ENCODE measurements around the gene KCNQ1. TPM values are rescaled to one million over a fixed set of nuclear protein-coding genes. Genes with fewer than 3 reads are reported as not detected.

Gene KCNQ1
- total and polyA plus RNA-seq, 2 experiments from 2014 or later = 0.45 to 0.87 TPM

DNA sequence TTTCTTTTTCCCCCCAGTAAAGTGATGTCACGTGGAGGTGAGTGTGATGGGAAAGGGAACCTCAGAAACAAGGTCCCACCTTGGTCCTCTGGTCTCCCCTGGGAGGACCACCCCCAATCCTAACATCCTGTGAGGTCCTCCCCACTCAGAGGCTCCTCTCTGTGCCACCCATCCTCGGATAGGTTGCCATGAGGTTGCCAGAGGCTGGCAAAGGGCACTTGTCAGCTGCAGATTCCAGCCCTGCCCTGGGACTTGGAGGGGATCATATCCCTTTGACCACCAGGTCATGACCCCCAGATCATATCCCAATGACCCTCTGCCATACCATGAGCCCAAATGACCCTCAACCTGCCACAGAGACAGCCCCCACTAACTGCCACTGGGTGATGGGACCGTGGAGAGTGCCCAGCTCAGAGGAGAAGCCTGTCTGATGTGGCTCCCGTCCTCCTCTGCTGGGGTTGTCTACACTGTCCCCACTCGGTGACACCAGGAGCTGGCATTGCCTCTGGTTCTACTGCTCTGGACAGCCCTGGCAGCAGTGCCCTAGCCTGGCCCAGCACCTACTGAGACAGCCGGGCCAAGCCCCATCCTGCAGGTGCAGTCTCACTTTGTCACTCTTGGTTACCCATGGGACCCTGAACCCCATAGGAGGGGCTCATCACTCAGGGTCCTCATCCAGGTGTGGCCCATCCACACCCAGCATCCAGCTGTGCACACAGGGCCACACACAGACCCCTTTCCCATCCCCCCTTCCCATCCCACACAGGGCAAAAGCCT lies 345.2 kb downstream of the KCNQ1 start (continued):
- TF ChIP-seq, protein P1, sequence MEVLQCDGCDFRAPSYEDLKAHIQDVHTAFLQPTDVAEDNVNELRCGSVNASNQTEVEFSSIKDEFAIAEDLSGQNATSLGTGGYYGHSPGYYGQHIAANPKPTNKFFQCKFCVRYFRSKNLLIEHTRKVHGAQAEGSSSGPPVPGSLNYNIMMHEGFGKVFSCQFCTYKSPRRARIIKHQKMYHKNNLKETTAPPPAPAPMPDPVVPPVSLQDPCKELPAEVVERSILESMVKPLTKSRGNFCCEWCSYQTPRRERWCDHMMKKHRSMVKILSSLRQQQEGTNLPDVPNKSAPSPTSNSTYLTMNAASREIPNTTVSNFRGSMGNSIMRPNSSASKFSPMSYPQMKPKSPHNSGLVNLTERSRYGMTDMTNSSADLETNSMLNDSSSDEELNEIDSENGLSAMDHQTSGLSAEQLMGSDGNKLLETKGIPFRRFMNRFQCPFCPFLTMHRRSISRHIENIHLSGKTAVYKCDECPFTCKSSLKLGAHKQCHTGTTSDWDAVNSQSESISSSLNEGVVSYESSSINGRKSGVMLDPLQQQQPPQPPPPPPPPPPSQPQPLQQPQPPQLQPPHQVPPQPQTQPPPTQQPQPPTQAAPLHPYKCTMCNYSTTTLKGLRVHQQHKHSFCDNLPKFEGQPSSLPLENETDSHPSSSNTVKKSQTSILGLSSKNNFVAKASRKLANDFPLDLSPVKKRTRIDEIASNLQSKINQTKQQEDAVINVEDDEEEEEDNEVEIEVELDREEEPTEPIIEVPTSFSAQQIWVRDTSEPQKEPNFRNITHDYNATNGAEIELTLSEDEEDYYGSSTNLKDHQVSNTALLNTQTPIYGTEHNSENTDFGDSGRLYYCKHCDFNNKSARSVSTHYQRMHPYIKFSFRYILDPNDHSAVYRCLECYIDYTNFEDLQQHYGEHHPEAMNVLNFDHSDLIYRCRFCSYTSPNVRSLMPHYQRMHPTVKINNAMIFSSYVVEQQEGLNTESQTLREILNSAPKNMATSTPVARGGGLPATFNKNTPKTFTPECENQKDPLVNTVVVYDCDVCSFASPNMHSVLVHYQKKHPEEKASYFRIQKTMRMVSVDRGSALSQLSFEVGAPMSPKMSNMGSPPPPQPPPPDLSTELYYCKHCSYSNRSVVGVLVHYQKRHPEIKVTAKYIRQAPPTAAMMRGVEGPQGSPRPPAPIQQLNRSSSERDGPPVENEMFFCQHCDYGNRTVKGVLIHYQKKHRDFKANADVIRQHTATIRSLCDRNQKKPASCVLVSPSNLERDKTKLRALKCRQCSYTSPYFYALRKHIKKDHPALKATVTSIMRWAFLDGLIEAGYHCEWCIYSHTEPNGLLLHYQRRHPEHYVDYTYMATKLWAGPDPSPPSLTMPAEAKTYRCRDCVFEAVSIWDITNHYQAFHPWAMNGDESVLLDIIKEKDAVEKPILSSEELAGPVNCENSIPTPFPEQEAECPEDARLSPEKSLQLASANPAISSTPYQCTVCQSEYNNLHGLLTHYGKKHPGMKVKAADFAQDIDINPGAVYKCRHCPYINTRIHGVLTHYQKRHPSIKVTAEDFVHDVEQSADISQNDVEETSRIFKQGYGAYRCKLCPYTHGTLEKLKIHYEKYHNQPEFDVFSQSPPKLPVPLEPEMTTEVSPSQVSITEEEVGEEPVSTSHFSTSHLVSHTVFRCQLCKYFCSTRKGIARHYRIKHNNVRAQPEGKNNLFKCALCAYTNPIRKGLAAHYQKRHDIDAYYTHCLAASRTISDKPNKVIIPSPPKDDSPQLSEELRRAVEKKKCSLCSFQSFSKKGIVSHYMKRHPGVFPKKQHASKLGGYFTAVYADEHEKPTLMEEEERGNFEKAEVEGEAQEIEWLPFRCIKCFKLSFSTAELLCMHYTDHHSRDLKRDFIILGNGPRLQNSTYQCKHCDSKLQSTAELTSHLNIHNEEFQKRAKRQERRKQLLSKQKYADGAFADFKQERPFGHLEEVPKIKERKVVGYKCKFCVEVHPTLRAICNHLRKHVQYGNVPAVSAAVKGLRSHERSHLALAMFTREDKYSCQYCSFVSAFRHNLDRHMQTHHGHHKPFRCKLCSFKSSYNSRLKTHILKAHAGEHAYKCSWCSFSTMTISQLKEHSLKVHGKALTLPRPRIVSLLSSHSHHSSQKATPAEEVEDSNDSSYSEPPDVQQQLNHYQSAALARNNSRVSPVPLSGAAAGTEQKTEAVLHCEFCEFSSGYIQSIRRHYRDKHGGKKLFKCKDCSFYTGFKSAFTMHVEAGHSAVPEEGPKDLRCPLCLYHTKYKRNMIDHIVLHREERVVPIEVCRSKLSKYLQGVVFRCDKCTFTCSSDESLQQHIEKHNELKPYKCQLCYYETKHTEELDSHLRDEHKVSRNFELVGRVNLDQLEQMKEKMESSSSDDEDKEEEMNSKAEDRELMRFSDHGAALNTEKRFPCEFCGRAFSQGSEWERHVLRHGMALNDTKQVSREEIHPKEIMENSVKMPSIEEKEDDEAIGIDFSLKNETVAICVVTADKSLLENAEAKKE (CRISPR knock-in tag; IDR thresholded peaks at IDR 0.05) = no peak
- TF ChIP-seq ZNF114 (CRISPR knock-in tag; IDR thresholded peaks at IDR 0.05) = no peak
- no peak for TF ChIP-seq EZH2 (IDR thresholded peaks at IDR 0.05; ENCODE audit: low read depth, unreplicated experiment)
- TF ChIP-seq, protein P2, sequence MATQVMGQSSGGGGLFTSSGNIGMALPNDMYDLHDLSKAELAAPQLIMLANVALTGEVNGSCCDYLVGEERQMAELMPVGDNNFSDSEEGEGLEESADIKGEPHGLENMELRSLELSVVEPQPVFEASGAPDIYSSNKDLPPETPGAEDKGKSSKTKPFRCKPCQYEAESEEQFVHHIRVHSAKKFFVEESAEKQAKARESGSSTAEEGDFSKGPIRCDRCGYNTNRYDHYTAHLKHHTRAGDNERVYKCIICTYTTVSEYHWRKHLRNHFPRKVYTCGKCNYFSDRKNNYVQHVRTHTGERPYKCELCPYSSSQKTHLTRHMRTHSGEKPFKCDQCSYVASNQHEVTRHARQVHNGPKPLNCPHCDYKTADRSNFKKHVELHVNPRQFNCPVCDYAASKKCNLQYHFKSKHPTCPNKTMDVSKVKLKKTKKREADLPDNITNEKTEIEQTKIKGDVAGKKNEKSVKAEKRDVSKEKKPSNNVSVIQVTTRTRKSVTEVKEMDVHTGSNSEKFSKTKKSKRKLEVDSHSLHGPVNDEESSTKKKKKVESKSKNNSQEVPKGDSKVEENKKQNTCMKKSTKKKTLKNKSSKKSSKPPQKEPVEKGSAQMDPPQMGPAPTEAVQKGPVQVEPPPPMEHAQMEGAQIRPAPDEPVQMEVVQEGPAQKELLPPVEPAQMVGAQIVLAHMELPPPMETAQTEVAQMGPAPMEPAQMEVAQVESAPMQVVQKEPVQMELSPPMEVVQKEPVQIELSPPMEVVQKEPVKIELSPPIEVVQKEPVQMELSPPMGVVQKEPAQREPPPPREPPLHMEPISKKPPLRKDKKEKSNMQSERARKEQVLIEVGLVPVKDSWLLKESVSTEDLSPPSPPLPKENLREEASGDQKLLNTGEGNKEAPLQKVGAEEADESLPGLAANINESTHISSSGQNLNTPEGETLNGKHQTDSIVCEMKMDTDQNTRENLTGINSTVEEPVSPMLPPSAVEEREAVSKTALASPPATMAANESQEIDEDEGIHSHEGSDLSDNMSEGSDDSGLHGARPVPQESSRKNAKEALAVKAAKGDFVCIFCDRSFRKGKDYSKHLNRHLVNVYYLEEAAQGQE (IDR thresholded peaks at IDR 0.05; ENCODE audit: unreplicated experiment) = no peak

DNA sequence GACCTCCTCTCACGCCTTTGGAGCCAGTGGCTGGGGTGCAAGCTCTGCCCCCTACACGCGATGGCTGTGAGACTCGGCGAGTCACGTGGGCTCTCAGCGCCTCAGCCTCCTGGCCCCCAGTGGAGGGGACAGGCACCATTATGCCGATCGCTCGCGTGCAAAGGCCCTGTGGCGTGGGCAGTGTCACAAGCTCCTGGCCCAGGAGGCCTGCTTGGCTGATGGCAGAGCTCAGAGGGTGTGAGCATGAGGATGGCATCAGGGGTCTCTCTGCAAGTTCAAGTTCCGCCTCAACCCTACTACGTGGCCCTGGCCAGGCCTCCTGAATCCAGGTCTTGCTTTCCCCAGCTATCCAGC lies 345.7 kb downstream of the KCNQ1 start:
- H2AFZ ChIP-seq = no peak overlapping the region
- ATAC-seq (no peak), DNase-seq (ENCODE audit: low spot score) (no peak)
- no peaks in the 10 kb centered on the region for H3K79me2 ChIP-seq (replicated peaks; ENCODE audit: insufficient read depth)
- H4K20me1 ChIP-seq (replicated peaks; ENCODE audit: insufficient read depth) = no peaks in the 10 kb centered on the region
- peaks cover 44% of the 10 kb centered on the region for H3K27me3 ChIP-seq (ENCODE audit: insufficient read depth)
- H3K4me1 ChIP-seq (ENCODE audit: insufficient read depth) = peaks cover 8% of the 10 kb centered on the region
- peaks cover 18% of the 10 kb centered on the region for H3K4me1 Mint-ChIP-seq
- no peak overlapping the region for H3K27ac Mint-ChIP-seq
- peaks cover 17% of the 10 kb centered on the region for H3K9me3 Mint-ChIP-seq
- no peaks in the 10 kb centered on the region for H3K9me2 ChIP-seq (ENCODE audit: insufficient read depth)
- H3K4me3 ChIP-seq = no peak overlapping the region
- no peak for TF ChIP-seq NANOG (IDR thresholded peaks at IDR 0.05; ENCODE audit: borderline replicate concordance)
- TF ChIP-seq, protein P2 (IDR thresholded peaks at IDR 0.05; ENCODE audit: unreplicated experiment) = no peak
- H3K36me3 ChIP-seq (ENCODE audit: insufficient read depth) = no peaks in the 10 kb centered on the region; the same call in 1 of the 2 replicates
- H3F3A ChIP-seq (replicated peaks; ENCODE audit: low read depth) = no peaks in the 10 kb centered on the region
- no peak overlapping the region for H3K4me3 Mint-ChIP-seq
- H3K4me2 ChIP-seq = no peak overlapping the region
- no peak overlapping the region for H3K27ac ChIP-seq (ENCODE audit: low read depth)
- peaks cover 57% of the 10 kb centered on the region for H3K27me3 Mint-ChIP-seq (ENCODE audit: insufficient read depth, low read depth, poor library complexity)
- H3K36me3 Mint-ChIP-seq (ENCODE audit: low read depth) = peaks cover 8% of the 10 kb centered on the region

All from GM23338 (cell line).